GM04504 (cell line): ENCODE results near the gene RAMP2.
A peak's percentile ranks its signal among the peaks of the same experiment; 100 is the strongest.
"Not testable (repeated sequence)": the region's sequence is repeated elsewhere in the genome, so short reads cannot be mapped to it uniquely, and the experiment has no call there.

Experiments used
- DNase-seq: peaks from one replicate; pipeline ENCODE4 v3.0.0-alpha.2; 2012; ENCODE audit warnings: low read depth

Gene RAMP2

DNA sequence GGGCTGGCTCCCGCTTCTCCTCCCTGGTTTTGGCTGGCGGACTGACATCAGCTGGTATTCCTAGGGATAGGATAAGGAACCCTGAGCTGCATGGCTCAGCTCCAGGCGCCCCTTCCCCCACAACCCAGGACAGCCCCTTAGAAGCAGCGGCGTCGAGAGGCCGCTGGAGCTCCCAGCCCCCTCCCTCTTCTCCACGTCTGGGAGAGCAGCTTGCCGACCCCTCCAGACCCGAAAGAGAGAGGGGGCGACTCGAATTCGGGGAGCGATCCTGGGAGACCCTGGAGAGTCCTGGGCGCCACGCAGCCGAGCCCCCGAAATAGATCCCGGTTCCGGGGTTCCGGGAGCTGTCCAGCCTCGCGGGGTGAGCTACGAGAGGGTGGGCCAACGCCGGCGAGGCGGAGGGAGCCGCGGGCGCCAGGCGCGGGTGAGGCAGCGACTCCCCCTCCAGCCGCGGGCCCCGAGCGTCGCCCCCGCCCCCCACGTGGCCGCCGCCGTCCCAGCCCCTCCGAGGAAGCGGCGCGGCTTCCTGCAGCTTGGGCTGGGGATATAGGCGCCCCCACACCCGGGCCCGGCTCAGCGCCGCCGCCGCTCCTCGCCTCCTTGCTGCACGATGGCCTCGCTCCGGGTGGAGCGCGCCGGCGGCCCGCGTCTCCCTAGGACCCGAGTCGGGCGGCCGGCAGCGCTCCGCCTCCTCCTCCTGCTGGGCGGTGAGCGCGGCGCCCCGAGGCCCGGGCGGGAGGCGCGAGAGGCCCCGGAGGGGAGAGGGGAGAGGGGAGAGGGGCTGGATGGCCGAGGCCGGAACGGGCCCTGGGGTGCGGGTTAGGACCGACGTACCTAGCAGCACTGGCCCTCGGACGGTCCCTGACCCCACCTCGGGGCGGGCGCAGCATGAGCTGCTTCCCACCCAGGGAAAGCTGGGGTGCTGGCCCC lies at the start of gene RAMP2:
RAMP2 (plus strand) TSS at position 576 of the 930 bp plus-strand sequence; CDS start at position 611, 35 bp downstream.
- DNase-seq, result no peak

DNA sequence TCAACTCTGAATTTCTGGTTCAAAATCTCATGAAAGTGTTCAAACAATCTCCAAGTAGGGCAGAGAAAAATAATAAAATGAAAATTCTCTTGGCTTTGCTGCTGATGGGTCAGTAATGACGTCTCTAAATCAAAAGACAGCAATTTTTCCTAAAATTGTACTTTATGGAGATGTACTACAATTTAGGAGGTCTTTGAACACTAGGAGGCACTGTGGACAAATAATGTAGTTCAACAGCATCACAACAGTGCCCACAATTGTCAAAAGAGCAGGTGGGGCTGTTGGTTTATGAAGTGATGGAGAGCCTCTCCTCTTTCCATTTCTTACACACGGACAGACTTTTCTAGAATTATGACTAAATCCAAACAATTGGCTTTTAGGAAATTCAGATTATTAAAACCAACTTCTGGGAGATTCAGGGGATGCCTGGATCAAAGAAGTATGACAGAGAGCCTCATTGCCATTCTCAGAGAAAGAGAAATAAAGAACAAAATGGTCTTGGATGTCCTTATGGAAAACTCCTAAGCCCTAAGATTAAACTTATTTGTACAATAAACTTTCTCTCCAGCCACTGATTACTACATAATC lies 39.9 kb upstream of the RAMP2 start:
- peak; percentile 35 for DNase-seq

GRCh38 chr17:42723636-42724035 lies 37.4 kb upstream of the RAMP2 start:
- DNase-seq, result no peak

- DNase-seq, result no peak
Observed at GRCh38 chr17:42725143-42725542, 35.9 kb upstream of the RAMP2 start.

GRCh38 chr17:42740699-42741098 lies 20.3 kb upstream of the RAMP2 start:
- DNase-seq, result no peak

- DNase-seq, result not testable (repeated sequence)
Observed at GRCh38 chr17:42742916-42743315, 18.1 kb upstream of the RAMP2 start.

- DNase-seq, result no peak
Observed at GRCh38 chr17:42743595-42744282, 17.3 kb upstream of the RAMP2 start.

DNA sequence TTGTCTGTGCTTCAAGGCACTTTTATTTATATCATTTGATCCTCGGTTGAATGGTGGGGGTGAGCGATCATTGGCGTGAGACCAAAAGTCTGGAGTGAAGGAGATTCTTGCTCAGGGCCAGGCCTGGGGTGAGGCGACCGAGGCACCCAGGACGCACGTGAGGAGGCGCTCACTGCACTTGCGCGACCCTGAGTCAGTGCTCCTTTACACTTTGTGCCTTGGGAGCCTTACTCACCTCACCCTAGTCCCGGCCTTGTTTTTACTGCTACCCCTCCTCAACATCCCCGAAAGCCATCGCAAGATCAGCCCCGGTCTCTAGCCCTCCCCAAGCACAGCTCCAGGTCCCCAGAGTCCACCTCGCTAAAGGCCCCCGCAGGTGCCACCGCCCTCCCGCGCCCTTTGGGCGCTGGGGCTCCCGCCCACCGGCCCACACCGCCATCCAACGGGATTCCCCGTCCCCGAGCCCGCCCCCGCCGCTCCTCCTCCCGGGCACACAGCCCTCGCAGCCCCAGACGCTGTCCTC lies 16.7 kb upstream of the RAMP2 start:
- peak; percentile 41 for DNase-seq

- DNase-seq, result peak; percentile 79
Observed at GRCh38 chr17:42744806-42745617, 16.0 kb upstream of the RAMP2 start, which contains the start of gene EZH1. Gene EZH1, minus strand, starts transcription at chr17:42745040. Its CDS starts 16,099 bp downstream, at chr17:42728941.

GRCh38 chr17:42748202-42748907 lies 12.7 kb upstream of the RAMP2 start:
- no peak for DNase-seq

GRCh38 chr17:42748908-42749798 lies 11.9 kb upstream of the RAMP2 start:
- no peak for DNase-seq

DNA sequence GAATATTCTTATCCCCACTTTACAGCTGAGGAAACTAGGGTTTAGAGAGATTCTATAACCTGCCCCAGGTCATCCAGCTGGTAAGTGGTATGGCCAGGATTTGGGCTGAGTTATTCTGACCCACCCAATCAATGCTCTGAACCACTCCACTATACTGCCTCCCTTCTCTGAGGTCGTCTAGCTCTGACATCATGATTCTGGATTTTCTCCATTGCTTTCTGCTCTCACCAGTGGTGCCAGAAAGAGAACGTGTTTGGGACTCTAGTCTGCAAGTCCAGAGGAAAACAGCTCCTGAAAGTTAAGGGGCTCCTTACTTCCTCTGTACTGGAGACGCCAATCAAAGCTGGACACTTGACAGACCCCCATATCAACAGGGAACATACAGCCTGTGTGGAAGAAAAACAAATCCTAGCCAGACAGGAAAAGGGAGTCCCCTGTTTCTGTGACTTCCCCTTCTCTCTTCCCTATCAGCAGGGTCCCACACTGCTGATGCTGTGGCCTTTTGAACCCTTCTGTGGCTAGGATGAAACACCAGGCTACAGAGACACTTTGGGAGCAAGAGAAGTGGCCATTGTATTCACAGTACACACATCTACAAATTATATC lies 10.2 kb upstream of the RAMP2 start:
- no peak for DNase-seq

DNA sequence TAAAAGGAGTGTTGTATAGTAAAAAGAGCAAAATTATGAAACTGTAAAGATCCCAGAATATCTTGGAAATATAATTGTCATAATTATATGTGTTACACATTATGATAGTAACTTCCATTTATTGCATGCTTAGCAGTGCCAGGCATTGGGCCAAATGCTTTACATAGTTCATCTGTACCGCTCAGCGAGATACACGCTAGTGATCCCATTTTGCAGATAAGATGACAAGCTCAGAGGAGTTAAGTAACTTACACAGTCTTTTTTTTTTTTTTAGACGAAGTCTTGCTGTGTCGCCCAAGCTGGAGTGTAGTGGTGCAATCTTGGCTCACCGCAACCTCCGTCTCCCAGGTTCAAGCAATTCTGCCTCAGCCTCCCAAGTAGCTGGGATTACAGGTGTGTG lies 9.4 kb upstream of the RAMP2 start:
- DNase-seq, result no peak

- DNase-seq, result no peak
Observed at GRCh38 chr17:42754782-42755181, 6.2 kb upstream of the RAMP2 start.

GRCh38 chr17:42759982-42760651 lies 910 bp upstream of the RAMP2 start:
- DNase-seq, result no peak

GRCh38 chr17:42761638-42762037 lies 611 bp downstream of the RAMP2 start:
- no peak for DNase-seq

- DNase-seq, result no peak
Observed at GRCh38 chr17:42766124-42766523, 5.1 kb downstream of the RAMP2 start.

- DNase-seq, result no peak
Observed at GRCh38 chr17:42767512-42767911, 6.5 kb downstream of the RAMP2 start.

DNA sequence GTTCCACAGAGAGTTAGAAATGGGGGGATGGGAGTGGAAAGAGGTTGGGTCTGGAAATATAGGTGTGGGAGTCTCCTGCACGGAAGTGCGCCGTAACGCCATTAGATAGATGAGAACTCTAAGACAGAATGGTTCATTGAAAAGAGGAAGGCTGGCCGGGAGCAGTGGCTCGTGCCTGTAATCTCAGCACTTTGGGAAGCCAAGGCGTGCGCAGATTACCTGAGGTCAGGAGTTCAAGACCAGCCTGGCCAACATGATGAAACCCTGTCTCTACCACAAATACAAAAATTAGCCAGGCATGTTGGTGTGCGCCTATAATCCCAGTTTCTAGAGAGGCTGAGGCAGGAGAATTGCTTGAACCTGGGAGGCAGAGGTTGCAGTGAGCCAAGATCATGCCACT lies 7.0 kb downstream of the RAMP2 start:
- not testable (repeated sequence) for DNase-seq
